GM23338 (cell line): ENCODE results near the gene SLC24A4. TPM values are rescaled to one million over a fixed set of nuclear protein-coding genes. Genes with fewer than 3 reads are reported as not detected.

Source experiments
- CREB1 ChIP-seq: fragments of 250-450 bp; sonication (Bioruptor Pico); IDR thresholded peaks from 2 replicates; pipeline ENCODE4 v1.5.0; 2020; ENCODE audit warnings: low read depth, mild to moderate bottlenecking, moderate library complexity
- ETS1 ChIP-seq: IDR thresholded peaks from 2 replicates; pipeline ENCODE4 v1.6.1; 2016; ENCODE audit warnings: antibody characterized with exemption
- EZH2phosphoT487 ChIP-seq: fragments of 200-600 bp; sonication (generic); IDR thresholded peaks from one replicate; pipeline ENCODE4 v1.8.1; 2018; ENCODE audit warnings: antibody characterized with exemption; ENCODE audit not compliant: unreplicated experiment
- POLR2AphosphoS5 ChIP-seq: IDR thresholded peaks from 2 replicates; pipeline ENCODE4 v1.6.1; 2016; ENCODE audit warnings: antibody characterized with exemption, low read depth
- ZNF114 ChIP-seq: fragments of 250-450 bp; sonication (Bioruptor Pico); IDR thresholded peaks from 2 replicates; pipeline ENCODE4 v1.5.0; 2020; ENCODE audit warnings: mild to moderate bottlenecking, moderate library complexity
- ZNF331 ChIP-seq: fragments of 250-450 bp; sonication (Bioruptor Pico); IDR thresholded peaks from 2 replicates; pipeline ENCODE4 v1.5.0; 2020; ENCODE audit warnings: low read depth, mild to moderate bottlenecking, moderate library complexity
- polyA plus RNA-seq: library from polyadenylated mRNA; unstranded; fragments of >200 nt; fragmentation: Nextera tagmentation; extraction: Ambion mirVana; gene quantifications from 2 replicates; pipeline ENCODE4 v1.2.1, GENCODE V29; 2016
- total RNA-seq: library from RNA; depleted of rRNA; stranded (reverse); fragments of >200 nt; shearing (Covaris generic); gene quantifications from 2 replicates; pipeline ENCODE4 v1.2.3, GENCODE V29; 2014
- TF ChIP-seq, protein P1 (sequence below): fragments of 250-450 bp; sonication (Bioruptor Pico); IDR thresholded peaks from 2 replicates; pipeline ENCODE4 v1.5.0; 2020; ENCODE audit warnings: mild to moderate bottlenecking, moderate library complexity
- TF ChIP-seq, protein P2 (sequence below), 2 experiments: fragments of 200-600 bp in 1 of 2; sonication (generic) in 1 of 2; conservative IDR thresholded peaks; 2 replicates each; pipeline versions ENCODE4 v1.5.1 to v1.6.1; 2016 to 2017; ENCODE audit warnings: antibody characterized with exemption in 2 of 2, low read depth in 2 of 2, mild to moderate bottlenecking in 2 of 2, moderate library complexity in 1 of 2

The SLC24A4 gene
- total and polyA plus RNA-seq, 2 experiments from 2014 or later = 0.06 to 0.38 TPM

GRCh38 chr14:92310776-92311375 is 12.1 kb upstream of the SLC24A4 start (continued):
- TF ChIP-seq, protein P1, sequence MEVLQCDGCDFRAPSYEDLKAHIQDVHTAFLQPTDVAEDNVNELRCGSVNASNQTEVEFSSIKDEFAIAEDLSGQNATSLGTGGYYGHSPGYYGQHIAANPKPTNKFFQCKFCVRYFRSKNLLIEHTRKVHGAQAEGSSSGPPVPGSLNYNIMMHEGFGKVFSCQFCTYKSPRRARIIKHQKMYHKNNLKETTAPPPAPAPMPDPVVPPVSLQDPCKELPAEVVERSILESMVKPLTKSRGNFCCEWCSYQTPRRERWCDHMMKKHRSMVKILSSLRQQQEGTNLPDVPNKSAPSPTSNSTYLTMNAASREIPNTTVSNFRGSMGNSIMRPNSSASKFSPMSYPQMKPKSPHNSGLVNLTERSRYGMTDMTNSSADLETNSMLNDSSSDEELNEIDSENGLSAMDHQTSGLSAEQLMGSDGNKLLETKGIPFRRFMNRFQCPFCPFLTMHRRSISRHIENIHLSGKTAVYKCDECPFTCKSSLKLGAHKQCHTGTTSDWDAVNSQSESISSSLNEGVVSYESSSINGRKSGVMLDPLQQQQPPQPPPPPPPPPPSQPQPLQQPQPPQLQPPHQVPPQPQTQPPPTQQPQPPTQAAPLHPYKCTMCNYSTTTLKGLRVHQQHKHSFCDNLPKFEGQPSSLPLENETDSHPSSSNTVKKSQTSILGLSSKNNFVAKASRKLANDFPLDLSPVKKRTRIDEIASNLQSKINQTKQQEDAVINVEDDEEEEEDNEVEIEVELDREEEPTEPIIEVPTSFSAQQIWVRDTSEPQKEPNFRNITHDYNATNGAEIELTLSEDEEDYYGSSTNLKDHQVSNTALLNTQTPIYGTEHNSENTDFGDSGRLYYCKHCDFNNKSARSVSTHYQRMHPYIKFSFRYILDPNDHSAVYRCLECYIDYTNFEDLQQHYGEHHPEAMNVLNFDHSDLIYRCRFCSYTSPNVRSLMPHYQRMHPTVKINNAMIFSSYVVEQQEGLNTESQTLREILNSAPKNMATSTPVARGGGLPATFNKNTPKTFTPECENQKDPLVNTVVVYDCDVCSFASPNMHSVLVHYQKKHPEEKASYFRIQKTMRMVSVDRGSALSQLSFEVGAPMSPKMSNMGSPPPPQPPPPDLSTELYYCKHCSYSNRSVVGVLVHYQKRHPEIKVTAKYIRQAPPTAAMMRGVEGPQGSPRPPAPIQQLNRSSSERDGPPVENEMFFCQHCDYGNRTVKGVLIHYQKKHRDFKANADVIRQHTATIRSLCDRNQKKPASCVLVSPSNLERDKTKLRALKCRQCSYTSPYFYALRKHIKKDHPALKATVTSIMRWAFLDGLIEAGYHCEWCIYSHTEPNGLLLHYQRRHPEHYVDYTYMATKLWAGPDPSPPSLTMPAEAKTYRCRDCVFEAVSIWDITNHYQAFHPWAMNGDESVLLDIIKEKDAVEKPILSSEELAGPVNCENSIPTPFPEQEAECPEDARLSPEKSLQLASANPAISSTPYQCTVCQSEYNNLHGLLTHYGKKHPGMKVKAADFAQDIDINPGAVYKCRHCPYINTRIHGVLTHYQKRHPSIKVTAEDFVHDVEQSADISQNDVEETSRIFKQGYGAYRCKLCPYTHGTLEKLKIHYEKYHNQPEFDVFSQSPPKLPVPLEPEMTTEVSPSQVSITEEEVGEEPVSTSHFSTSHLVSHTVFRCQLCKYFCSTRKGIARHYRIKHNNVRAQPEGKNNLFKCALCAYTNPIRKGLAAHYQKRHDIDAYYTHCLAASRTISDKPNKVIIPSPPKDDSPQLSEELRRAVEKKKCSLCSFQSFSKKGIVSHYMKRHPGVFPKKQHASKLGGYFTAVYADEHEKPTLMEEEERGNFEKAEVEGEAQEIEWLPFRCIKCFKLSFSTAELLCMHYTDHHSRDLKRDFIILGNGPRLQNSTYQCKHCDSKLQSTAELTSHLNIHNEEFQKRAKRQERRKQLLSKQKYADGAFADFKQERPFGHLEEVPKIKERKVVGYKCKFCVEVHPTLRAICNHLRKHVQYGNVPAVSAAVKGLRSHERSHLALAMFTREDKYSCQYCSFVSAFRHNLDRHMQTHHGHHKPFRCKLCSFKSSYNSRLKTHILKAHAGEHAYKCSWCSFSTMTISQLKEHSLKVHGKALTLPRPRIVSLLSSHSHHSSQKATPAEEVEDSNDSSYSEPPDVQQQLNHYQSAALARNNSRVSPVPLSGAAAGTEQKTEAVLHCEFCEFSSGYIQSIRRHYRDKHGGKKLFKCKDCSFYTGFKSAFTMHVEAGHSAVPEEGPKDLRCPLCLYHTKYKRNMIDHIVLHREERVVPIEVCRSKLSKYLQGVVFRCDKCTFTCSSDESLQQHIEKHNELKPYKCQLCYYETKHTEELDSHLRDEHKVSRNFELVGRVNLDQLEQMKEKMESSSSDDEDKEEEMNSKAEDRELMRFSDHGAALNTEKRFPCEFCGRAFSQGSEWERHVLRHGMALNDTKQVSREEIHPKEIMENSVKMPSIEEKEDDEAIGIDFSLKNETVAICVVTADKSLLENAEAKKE (CRISPR knock-in tag) = no peak
- TF ChIP-seq, protein P2, sequence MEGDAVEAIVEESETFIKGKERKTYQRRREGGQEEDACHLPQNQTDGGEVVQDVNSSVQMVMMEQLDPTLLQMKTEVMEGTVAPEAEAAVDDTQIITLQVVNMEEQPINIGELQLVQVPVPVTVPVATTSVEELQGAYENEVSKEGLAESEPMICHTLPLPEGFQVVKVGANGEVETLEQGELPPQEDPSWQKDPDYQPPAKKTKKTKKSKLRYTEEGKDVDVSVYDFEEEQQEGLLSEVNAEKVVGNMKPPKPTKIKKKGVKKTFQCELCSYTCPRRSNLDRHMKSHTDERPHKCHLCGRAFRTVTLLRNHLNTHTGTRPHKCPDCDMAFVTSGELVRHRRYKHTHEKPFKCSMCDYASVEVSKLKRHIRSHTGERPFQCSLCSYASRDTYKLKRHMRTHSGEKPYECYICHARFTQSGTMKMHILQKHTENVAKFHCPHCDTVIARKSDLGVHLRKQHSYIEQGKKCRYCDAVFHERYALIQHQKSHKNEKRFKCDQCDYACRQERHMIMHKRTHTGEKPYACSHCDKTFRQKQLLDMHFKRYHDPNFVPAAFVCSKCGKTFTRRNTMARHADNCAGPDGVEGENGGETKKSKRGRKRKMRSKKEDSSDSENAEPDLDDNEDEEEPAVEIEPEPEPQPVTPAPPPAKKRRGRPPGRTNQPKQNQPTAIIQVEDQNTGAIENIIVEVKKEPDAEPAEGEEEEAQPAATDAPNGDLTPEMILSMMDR (conservative IDR thresholded peaks at IDR 0.05; ENCODE audit: low read depth in 2 of 2) = no peak
- TF ChIP-seq CREB1 (CRISPR knock-in tag) = no peak
- no peak for TF ChIP-seq ZNF331 (CRISPR knock-in tag)
- no peak for TF ChIP-seq EZH2phosphoT487
- no peak for TF ChIP-seq ZNF114 (CRISPR knock-in tag)
- no peak for TF ChIP-seq POLR2AphosphoS5
- TF ChIP-seq ETS1 = no peak
